ENCODE data around the gene STK11IP.

STK11IP gene

DNA sequence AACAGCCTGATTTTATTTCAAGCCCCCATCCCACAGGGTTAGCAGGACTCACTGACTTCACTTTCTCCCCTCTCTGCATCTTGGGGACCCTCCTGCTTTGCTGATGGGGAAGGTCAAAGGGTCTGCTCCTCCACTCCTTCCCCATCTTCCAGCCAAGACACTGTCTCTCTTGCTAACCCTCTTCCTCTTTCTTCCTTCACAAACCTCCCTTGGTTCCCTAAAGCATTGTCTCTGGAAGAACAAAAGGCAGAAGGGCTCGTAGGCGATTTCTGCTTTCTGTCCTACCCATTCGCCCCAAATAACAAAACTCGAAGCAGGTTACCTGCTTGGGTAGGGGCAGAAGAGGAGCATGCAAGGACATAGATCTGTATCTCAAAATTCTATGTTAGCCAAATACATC, 24.3 kb downstream of the STK11IP start:
- DNase-seq: no peak

DNA sequence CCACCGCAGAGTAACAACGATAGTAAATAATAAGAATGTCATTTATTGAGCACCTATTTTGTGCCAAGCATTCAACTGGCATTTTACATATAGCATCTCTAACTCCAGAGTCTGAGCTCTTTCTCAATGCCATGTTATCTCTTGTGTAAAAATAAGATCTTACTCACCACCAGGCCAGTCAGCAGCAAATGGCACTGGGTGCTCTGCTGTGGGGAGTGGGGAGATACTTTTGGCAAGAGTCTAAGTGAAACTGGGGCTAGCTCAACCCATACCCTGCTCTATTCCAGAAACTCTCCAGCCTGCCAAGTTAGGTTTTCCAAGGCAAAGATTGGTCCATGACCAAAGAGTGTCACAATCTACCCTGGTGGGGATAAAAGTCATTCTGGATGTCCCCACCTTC, 24.8 kb downstream of the STK11IP start:
- no peak for DNase-seq

DNA sequence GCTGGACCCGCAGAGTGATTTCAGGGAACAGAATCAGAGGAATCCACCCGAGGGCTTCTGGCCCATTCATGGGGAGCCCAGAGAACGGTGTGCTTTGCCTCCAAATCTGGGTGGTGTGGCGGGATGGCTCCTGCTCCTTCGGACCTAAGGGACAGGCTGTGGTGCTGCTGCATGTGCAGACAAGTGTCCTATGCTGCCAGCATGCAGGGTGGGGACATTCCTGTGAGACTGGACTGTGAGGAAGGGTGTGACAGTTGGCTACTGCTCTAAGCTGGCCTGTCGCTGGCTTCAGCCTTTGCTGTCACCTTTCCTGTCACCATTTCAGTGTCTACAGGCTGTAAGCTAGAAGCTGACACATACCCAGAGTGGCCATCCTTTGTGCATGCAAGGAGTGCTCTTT, 26.9 kb downstream of the STK11IP start:
- no peak for DNase-seq

DNA sequence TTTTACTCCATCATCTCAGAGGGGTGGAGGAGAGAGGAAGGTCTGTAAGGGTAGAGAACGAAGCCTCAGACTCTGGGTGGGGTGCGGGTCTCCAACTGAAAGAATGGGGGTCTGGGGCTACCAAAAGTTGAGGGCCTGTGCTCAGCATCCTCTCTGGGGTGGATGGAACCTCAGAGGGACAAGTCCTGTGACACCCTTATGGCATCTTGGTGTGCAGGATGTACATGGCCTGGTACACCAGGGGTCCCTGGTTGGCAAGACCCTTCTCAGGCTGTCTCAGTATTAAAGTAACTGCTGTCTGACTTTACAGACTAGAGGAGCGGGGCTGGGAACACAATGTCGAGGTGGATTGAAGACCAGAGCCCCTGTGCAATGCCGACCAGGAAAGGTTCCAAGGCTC, 27.5 kb downstream of the STK11IP start:
- DNase-seq: no peak

DNA sequence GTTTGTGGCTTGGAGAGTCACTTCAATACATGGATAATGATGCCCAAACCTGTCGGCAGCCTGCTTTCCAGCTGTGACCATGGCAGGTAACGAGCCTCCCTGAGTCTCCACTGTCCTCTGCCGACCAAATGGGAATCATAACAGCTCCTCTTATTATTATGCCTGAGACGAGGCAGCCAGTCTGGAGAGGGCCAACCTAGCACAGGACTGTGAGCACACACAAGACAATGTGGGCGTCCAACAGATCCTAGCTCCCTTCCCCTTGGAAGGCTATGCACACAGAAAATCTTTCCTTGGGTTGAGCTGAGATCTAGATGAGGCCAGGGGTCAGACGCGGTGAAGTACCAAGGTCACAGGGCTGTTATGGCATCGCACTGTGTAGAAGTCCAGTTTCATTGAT, 28.9 kb downstream of the STK11IP start:
- DNase-seq: no peak

DNA sequence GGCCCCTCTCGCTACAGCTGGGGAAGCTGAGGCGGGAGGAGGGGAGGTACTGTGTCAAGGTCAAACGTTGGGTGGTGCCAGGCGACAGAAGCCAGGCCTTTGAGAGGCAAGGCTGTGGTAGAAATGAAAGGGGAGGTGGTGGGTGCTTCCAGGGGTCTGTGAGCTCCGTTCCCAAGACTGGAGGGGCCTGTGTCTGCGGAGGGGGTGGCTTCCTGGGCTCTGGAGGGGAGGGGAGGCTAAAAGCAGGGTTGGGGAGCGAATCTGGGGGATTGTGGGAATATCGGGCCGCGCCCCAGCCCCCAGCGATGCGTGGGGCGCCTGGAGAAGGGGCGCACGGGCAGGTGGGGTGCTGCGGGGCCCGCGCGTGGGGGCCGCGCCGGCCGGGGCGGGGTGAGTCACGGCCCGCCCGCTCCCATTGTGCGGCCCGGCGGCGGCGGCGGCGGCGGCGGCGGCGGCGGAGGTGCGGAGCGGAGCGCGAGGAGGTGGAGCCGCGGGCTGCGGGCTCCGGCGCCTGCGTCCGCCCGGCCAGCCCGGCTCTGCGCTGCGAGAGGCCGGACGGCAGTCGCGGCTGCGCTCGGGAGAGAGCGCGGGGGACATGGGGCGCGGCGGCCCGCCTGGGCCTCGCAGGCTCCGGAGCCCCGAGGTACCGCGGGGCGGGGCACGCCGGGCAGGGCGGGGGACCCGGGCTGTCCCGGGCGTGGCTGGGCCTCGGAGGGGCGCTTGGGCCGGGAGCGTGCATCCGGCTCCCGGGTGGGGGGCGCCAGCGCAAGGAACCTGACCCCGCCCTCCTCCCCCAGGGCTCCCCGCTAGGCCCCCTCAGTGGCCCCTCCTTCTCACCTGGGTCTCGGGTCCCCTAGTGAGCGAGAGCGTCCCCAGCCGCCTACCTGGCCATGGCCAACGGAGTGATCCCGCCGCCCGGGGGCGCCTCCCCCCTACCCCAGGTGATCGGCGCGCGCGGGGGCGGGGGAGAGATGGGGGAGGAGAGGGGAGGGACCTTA, 29.7 kb downstream of the STK11IP start, which contains the start of gene SLC4A3:
TSS of gene SLC4A3 (plus strand) at position 528 of the 998 bp plus-strand sequence. CDS start at position 891, 363 bp downstream.
- DNase-seq: no peak

DNA sequence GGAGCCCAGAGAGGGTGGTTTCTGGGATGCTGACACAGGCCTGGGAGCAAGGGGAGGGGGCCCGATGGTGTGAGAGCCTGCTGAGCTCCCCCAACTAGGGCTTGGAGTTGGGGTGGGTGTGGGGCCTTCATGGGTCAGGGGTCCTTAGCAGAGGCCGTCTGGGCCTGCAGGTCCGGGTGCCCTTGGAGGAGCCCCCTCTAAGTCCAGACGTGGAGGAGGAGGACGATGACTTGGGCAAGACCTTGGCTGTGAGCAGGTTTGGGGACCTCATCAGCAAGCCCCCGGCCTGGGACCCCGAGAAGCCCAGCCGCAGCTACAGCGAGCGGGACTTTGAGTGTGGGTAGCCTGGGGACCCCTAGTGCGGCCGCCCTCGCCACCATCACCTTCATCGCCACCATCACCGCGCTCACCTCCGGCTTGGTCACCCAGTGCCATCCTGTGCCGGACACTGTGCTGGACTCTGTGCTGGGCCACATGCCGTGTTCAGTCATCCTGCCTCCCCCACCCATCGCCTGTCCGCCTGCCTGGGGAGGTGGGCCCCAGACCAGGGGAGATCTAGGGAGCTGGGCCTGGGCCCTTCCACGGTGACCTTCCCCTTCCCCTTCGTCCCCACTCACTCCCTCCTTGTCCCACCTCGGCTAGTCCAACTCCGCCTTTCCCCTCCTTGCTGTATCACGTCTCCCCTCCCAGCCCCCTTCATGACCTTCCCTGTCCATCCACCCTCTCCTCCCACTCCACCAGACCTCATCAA, 30.8 kb downstream of the STK11IP start:
- DNase-seq: no peak

DNA sequence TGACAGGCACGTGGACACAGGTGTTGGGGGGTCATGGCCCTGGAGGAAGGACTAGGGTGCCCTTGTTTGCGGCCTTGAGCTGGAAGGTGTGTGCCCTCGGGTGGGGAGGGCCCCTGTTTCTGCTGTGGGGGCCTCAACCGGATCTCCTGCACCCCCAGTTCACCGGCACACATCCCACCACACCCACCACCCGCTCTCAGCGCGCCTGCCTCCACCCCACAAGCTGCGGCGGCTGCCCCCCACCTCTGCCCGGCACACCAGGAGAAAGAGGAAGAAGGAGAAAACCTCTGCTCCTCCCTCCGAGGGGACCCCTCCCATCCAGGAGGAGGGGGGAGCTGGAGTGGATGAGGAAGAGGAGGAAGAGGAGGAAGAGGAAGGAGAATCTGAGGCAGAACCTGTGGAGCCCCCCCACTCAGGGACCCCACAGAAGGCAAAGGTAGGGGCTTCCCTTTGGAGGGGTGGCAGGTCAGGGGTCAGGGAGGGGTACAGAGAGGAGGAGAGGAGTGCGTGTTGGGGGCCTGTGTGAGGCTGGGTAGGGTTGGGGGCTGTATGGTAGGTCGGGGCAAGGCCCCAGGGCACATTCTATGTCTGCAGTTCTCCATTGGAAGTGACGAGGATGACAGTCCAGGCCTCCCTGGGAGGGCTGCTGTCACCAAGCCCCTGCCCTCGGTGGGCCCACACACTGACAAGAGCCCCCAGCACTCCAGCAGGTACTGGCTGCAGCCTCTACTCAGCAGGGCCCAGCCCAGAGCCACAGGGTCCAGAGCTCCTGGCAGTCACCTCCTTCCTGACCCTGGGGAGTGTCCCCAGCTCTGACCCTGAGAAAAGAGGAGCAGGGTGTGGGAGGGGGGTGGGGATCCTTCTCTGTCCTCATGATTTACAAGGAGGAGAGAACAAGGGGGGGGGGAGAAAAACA, 31.6 kb downstream of the STK11IP start:
- no peak for DNase-seq

DNA sequence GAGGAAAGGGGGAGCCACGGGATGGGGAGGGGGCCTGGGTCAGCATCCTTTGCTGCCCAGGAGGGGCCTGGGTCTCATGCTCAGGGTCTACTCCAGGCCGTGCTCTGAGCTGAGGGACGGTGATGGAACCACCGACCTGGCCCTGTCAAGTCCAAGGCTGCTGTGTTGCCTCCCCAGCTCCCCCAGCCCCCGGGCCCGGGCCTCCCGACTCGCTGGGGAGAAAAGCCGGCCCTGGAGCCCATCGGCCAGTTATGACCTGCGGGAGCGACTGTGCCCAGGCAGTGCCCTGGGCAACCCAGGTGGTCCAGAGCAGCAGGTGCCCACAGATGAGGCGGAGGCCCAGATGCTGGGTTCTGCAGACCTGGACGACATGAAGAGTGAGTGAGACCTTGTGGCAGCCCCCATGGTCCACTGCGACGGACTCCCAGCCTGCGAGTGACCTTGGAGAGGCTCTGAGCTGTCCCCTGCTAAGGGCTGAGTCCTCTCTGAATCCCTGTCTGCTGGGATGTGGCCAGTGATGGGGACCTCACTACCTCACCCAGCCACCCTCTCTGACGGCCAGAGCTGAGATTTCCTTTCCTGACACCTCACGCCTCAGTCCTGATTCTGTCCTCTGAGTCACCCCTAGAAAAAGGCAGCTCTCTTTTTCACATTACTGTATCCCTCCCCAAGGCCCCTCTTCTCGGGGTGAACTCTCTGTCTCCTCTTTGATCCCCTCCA, 32.5 kb downstream of the STK11IP start:
- DNase-seq: no peak

DNA sequence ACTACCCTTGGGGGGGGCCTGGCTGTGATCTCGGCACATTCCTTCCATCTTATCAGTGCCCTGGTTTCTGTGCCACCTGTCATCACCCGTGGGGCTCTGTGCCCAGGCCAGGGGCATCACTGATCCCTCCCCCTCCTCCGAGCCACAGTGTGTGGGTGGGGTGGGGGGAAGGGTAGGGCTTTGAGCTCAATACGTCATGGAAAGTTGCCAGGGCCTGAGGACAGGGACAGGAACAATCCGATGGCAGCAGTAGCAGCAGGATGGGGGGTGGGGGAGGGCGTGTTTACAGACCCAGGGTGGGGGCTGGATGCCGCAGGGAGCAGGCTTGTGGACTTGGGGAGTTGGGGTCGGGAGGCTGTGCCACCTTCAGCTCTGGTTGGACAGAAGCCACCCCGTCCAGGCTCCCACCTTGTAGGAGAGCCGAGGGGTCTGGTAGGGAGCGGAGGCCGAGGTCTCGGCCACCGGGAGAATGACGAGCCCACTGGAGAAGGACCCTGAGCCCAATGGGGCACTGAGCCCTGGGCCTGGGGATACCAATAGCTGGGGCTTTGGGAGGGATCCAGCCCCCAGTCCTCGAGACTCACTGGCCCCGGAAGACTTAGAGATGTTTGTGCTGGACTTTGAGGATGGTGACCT, 33.2 kb downstream of the STK11IP start:
- DNase-seq: no peak

DNA sequence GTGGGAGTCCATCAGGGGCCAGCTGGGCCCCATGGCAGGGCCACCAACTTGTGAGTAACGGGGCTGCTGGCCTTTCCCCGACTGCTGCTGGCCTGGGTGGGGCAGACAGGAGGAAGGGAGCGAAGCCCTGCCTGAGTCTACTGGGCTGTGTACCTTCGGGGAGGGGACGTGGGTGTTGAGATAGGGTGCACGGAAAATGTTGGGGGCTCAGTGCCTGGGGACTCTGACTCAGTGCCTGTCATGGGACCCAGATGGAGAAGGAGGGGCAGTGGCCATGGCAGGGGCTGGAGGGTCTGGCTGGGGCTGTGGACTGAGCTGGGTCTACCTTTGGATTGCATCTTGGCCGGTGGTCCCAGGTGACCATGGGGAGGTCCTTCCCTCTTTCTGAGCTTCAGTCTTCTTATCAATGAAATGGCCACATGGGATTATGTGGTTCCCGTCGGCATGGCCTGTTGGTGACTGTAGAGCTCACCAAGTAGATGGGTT, 33.8 kb downstream of the STK11IP start:
- no peak for DNase-seq

DNA sequence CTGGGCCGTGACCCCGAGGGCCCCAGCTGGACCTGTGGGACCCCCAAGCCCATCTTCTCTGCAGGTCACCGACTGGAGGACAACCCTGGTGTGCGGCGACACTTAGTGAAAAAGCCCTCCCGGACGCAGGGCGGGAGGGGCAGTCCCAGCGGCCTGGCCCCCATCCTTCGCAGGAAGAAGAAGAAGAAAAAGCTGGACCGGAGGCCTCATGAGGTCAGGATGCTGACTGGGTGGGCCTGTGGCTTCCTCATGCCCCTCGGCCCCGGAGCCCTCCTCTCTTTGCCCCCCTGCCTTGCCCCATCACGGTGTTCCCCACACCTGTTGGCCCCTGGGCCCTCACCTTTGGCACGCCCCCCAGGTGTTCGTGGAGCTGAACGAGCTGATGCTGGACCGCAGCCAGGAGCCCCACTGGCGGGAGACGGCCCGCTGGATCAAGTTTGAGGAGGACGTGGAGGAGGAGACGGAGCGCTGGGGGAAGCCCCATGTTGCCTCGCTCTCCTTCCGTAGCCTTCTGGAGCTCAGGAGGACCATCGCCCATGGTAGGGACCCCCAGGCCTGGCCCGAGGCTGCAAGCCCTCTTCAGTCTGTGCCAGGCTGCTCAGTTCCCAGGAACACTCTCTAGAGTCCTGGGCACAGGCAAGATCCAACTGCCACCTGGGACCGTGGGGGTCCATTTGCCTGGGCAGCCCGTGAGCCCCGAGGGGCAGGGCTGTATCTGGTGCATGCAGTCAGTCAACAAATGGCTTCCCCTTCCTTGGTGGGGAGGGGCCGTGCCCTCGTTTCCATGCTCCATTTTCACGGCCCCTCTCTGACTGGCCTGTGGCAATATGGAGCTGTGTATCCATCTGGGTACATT, 34.5 kb downstream of the STK11IP start:
- no peak for DNase-seq

DNA sequence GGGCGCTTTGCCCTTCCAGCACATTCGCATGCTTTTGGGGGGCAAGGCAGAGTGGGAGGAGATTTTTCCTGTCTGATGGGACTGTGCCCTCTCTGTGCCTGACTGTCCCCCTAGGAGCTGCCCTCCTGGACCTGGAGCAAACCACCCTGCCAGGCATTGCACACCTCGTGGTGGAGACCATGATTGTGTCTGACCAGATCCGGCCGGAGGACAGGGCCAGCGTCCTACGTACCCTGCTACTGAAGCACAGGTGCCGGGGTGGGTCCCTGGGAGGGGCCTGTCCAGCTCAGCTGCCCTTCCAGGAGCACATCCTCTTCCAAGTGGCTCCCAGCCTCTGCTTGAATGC, 35.1 kb downstream of the STK11IP start:
- DNase-seq: no peak

DNA sequence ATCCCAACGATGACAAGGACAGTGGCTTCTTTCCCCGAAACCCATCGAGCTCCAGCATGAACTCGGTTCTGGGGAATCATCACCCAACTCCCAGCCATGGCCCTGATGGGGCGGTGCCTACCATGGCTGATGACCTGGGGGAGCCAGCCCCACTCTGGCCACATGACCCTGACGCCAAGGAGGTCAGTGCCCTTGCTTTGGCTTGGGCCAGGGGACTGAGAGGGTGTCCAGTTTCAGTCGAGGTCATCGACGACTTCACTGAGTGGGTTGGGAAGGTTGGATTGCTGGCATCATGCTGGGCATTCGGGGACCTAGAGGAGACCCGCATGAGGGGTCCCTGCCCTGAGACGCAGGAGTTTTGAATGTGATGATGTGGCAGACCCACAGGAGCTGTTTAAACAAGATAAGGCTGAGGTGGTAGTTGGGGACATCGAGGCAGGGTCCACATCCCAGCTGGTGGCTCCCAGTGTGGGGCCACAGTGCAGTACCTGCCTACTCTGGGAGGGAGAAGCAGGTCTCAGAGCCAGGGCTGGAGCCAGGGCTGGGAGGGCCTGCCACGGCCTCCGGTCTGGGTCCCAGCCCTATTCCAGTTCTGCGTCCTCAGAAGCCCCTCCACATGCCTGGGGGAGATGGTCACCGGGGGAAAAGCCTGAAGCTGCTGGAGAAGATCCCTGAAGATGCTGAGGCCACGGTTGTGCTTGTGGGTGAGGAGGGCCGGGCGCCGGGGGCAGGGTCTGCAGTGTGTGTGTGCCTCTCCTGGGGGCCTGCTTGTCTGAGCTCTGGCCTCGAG, 35.8 kb downstream of the STK11IP start:
- DNase-seq: no peak

DNA sequence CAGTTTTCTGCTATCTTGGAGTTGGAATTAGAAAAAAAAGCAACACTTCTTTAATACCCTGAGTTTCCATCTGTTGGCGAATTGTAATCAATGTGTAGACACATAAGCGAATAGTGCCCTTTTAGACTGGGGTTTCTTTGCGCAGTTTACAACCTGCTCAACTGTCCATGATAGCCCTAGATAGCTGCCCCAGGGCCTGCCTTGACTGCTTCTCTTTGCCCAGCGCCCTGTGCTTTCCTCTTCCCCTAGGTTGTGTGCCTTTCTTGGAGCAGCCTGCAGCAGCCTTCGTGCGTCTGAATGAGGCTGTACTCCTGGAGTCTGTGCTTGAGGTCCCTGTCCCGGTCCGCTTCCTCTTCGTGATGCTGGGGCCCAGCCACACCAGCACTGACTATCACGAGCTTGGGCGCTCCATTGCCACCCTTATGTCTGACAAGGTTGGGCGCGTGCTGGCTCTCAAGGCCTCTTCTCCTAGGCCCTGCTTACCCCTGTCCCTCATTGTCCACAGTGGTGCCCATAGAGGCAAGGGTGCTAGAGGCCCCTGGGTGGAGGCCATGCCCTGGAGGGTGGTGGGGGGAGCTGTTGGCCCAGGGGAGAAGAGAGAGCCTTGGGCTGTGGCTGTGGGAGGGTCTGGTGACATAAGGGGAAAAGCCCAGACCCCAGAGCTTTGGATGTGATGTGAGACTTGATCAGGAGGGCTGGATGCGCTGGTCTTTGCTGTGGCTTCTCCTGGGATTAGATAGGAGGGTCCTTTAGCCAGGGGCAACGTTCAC, 36.7 kb downstream of the STK11IP start:
- no peak for DNase-seq

DNA sequence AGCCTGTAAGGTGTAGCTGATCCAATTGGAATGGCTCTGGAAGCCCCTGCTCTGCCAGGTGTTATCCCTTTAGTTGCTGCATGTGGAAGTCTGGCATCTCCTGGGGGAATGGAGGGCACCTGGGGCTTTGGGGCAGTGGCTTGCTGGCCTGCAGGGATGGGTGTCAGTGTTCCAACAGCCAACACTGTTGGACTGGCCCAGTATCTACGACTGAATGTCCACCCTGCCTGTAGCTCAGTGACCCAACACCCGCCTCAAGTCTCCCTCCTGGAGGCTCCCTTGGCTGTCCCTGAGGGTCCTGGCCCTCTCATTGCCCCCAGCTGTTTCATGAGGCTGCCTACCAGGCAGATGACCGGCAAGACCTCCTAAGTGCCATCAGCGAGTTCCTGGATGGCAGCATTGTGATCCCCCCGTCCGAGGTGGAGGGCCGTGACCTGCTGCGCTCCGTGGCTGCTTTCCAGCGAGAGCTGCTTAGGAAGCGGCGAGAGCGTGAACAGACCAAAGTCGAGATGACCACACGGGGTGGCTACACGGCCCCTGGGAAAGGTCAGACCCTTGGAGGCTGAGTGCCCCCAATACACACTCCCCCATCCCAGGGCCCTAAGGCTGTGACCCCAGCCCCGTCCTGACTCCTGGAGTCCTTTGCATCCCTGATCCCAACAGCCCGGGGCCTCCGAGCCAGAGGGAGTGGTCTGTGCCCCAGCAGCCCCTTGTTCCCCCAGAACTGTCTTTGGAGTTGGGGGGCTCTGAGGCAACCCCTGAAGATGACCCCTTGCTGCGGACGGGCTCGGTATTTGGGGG, 37.5 kb downstream of the STK11IP start:
- DNase-seq: no peak

DNA sequence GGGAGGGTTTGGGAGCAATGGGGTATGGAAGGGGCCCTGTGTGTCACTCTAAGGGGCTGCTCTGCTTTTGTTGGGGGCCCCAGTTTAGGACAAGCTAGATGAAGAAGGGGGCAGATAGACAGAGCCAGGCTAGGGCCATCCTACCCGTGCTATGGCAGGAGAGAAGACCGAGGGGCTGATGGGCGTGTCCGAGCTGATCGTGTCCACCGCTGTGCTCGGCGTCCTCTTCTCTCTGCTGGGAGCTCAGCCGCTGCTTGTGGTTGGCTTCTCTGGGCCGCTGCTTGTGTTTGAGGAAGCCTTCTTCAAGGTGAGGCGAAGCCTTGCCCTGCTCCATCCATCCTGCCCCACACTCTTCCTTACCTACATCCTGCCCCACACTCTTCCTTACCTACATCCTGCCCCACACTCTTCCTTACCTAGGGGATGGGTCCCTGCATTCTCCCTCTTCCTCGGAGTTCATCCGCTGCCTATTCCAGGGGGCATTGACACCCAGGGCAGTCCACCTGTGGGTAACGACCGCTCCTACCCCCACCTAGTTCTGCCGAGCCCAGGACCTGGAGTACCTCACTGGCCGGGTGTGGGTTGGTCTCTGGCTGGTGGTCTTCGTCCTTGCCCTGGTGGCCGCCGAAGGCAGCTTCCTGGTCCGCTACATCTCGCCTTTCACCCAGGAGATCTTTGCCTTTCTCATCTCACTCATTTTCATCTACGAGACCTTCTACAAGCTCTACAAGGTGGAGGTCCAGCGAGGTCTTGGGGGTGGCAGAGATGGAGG, 38.7 kb downstream of the STK11IP start:
- no peak for DNase-seq

Data from cerebellar nuclear complex (tissue), 1 donor.